Loucy (cell line): ENCODE data around the gene PALM3.

ENCODE experiments used
- EZH2phosphoT487 ChIP-seq: fragments of 200-600 bp; IDR thresholded peaks from 2 replicates; pipeline ENCODE4 v1.6.1; 2018; ENCODE audit warnings: antibody characterized with exemption, mild to moderate bottlenecking, moderate library complexity, borderline replicate concordance
- TF ChIP-seq, protein P1 (sequence below): fragments of 200-600 bp; sonication (generic); conservative IDR thresholded peaks from 2 replicates; pipeline ENCODE4 v1.5.1; 2014; ENCODE audit warnings: mild to moderate bottlenecking, antibody characterized with exemption, low read length

GRCh38 chr19:14080887-14081796, 19.3 kb upstream of the PALM3 start:
- TF ChIP-seq, protein P1, sequence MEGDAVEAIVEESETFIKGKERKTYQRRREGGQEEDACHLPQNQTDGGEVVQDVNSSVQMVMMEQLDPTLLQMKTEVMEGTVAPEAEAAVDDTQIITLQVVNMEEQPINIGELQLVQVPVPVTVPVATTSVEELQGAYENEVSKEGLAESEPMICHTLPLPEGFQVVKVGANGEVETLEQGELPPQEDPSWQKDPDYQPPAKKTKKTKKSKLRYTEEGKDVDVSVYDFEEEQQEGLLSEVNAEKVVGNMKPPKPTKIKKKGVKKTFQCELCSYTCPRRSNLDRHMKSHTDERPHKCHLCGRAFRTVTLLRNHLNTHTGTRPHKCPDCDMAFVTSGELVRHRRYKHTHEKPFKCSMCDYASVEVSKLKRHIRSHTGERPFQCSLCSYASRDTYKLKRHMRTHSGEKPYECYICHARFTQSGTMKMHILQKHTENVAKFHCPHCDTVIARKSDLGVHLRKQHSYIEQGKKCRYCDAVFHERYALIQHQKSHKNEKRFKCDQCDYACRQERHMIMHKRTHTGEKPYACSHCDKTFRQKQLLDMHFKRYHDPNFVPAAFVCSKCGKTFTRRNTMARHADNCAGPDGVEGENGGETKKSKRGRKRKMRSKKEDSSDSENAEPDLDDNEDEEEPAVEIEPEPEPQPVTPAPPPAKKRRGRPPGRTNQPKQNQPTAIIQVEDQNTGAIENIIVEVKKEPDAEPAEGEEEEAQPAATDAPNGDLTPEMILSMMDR: no peak
- no peak for TF ChIP-seq EZH2phosphoT487
